Lower leg skin (tissue), 3 donors: ENCODE results near the gene ADGRV1.

ENCODE experiments used
- POLR2A ChIP-seq, 2 donors: fragments of 450-650 bp; IDR thresholded peaks; one replicate each; pipeline ENCODE4 v1.6.1; 2016 to 2017; ENCODE audit warnings: antibody characterized with exemption in 2 of 2, mild to moderate bottlenecking in 1 of 2, moderate library complexity in 1 of 2
- TF ChIP-seq, protein P1 (sequence below), 3 donors: fragments of 450-650 bp; IDR thresholded peaks; one replicate each; pipeline ENCODE4 v1.5.1; 2016; ENCODE audit warnings: antibody characterized with exemption in 3 of 3, mild to moderate bottlenecking in 3 of 3, moderate library complexity in 2 of 3

DNA sequence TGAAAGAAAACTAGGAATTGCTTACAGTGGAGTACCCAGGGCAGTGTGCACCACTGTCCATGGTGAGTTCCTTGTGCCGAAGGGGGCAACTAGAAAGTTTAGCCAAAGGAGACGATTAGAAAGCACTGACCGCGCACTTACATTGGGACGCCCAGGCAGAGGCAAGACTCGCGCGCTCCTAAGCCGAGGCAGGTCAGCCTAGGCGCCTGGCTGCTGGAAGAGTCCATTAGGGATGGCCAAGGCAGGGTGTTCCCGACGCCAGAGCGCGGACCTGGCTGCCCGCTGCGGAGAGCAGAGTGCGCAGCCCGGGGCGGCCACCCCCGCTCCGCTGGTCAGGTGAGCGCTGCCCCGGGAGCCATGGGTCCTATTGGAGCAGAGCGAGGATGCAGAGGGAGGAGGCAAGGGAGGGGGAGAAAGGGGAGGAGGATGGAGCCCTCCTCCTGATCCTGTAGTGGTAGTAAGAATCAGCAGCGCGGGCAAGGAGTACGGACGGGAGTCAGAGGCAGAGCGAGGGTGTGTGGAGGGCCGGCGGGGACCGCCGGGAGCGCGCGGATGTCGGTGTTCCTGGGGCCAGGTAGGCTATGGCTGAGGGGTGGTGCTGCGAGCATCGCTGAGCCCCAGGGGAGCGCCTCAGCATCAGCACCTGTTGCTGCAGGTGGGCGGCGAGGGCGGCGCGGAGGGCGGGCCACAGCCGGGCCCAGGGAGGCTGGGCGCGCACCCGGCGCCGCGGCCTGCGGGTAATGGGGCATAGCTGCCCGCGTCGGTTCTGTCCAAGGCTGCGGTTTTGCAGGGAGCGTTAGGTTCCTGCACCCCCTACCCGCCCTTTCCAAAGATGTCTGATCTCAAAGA lies at the start of gene ADGRV1:
- TF ChIP-seq, protein P1, sequence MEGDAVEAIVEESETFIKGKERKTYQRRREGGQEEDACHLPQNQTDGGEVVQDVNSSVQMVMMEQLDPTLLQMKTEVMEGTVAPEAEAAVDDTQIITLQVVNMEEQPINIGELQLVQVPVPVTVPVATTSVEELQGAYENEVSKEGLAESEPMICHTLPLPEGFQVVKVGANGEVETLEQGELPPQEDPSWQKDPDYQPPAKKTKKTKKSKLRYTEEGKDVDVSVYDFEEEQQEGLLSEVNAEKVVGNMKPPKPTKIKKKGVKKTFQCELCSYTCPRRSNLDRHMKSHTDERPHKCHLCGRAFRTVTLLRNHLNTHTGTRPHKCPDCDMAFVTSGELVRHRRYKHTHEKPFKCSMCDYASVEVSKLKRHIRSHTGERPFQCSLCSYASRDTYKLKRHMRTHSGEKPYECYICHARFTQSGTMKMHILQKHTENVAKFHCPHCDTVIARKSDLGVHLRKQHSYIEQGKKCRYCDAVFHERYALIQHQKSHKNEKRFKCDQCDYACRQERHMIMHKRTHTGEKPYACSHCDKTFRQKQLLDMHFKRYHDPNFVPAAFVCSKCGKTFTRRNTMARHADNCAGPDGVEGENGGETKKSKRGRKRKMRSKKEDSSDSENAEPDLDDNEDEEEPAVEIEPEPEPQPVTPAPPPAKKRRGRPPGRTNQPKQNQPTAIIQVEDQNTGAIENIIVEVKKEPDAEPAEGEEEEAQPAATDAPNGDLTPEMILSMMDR (IDR thresholded peaks at IDR 0.05), result no peak
- TF ChIP-seq POLR2A (IDR thresholded peaks at IDR 0.05), result no peak
